Mucosa of descending colon (tissue), 3 donors: ENCODE data around the gene VAMP8. TPM values are rescaled to one million over a fixed set of nuclear protein-coding genes. Genes with fewer than 3 reads are reported as not detected.

Experiments
- ATAC-seq: fragments of 200-7000 bp; cut with Tn5 transposase; one replicate; pipeline ENCODE4 v1.9.1; 2020; ENCODE audit warnings: mild to moderate bottlenecking, moderate library complexity
- DNase-seq, 3 donors: peaks; one replicate each; pipeline ENCODE4 v3.0.0-alpha.2; 2020
- H3K36me3 ChIP-seq: fragments of 200-600 bp; one replicate; pipeline ENCODE4 v1.8.0; 2021; ENCODE audit warnings: low read depth, mild to moderate bottlenecking
- H3K4me1 ChIP-seq: fragments of 200-600 bp; one replicate; pipeline ENCODE4 v1.8.0; 2021; ENCODE audit warnings: low read depth, mild to moderate bottlenecking
- H3K4me3 ChIP-seq: fragments of 200-600 bp; one replicate; pipeline ENCODE4 v1.8.0; 2021; ENCODE audit warnings: mild to moderate bottlenecking
- H3K9me3 ChIP-seq: fragments of 200-600 bp; one replicate; pipeline ENCODE4 v1.8.0; 2021; ENCODE audit warnings: mild to moderate bottlenecking
- CTCF ChIP-seq: fragments of 200-600 bp; IDR thresholded peaks from one replicate; pipeline ENCODE4 v1.8.0; 2022; ENCODE audit warnings: antibody characterized with exemption, mild to moderate bottlenecking
- intact Hi-C, 2 donors: fragments of 100-400 bp; cut with DNase I in 1 of 2; cut with micrococcal nuclease in 1 of 2; formaldehyde crosslinking; loops; one replicate each; pipeline versions ENCODE4 v1.11.0 to v1.11.1; 2022; cut with DNase I, micrococcal nuclease
- total RNA-seq, 3 donors: library from RNA; stranded (reverse); fragmentation: NEBNext Ultra II Directional in 2 of 3; extraction: Animal tissue kit (Norgen Biotek cat#: 25700) in 2 of 3; gene quantifications; one replicate each; pipeline versions ENCODE4 v1.2.1 to v1.2.4, GENCODE V29; 2021 to 2023
- donor health status: DM: no; HTN: no; CAD: no; lungs with moderate emphysema.
- donor health status: DM: no; HTN: no; CAD: no.
- donor health status: DM: no; HTN: yes; CAD: no.

The VAMP8 gene
- total RNA-seq, 3 donors from 2014 or later: 125 to 312 (median 254) TPM

- Histone ChIP-seq H3K4me3 (no peak overlapping the region), H3K4me1 (no peaks in the 10 kb centered on the region), H3K9me3 (no peaks in the 10 kb centered on the region), H3K36me3 (no peaks in the 10 kb centered on the region)
- TF ChIP-seq CTCF: no peak
- no peak for ATAC-seq
- no peak for DNase-seq
- intact Hi-C loops: no loop called here
Observed at GRCh38 chr2:85566265-85566664, 11.1 kb upstream of the VAMP8 start.

- ATAC-seq: no peak
- TF ChIP-seq CTCF: no peak
- intact Hi-C loops: no loop called here
Observed at GRCh38 chr2:85575739-85576138, 1.6 kb upstream of the VAMP8 start.

GRCh38 chr2:85577063-85577385, 362 bp upstream of the VAMP8 start:
- DNase-seq: no peak
- Histone ChIP-seq H3K36me3 (no peaks in the 10 kb centered on the region), H3K4me3 (no peak overlapping the region), H3K4me1 (peaks cover 17% of the 10 kb centered on the region), H3K9me3 (no peaks in the 10 kb centered on the region)
- intact Hi-C loops: no loop called here
- TF ChIP-seq CTCF: no peak
- ATAC-seq: no peak

More at GRCh38 chr2:85575739-85576138, 1.6 kb upstream of the VAMP8 start:
- no peaks in the 10 kb centered on the region for H3K9me3 ChIP-seq
- H3K4me3 ChIP-seq: no peak overlapping the region
- no peak for DNase-seq
- H3K36me3 ChIP-seq: no peaks in the 10 kb centered on the region
- peaks cover 17% of the 10 kb centered on the region for H3K4me1 ChIP-seq

- peak overlapping the region; percentile 37 for H3K4me3 ChIP-seq
- ATAC-seq: peak; percentile 57
- TF ChIP-seq CTCF: no peak
- H3K36me3 ChIP-seq: no peaks in the 10 kb centered on the region
- no peaks in the 10 kb centered on the region for H3K9me3 ChIP-seq
- H3K4me1 ChIP-seq: peaks cover 20% of the 10 kb centered on the region
- DNase-seq: peak; percentile 57 to 80 (median 68)
- intact Hi-C loops: no loop called here
Observed at GRCh38 chr2:85578243-85579180, 1.1 kb downstream of the VAMP8 start.

GRCh38 chr2:85579266-85579935, 2.0 kb downstream of the VAMP8 start:
- ATAC-seq (no peak), DNase-seq (peak in 1 of 3 donors; percentile 41)
- Histone ChIP-seq H3K9me3 (no peaks in the 10 kb centered on the region), H3K4me3 (no peak overlapping the region), H3K36me3 (no peaks in the 10 kb centered on the region), H3K4me1 (peaks cover 23% of the 10 kb centered on the region)
- TF ChIP-seq CTCF: no peak
- intact Hi-C loops: no loop called here
